GM18526 (cell line): ENCODE data around the gene SLC19A1.

ENCODE experiments used
- POLR2A ChIP-seq: IDR thresholded peaks from 3 replicates; pipeline ENCODE4 v1.6.1; 2011; ENCODE audit not compliant: insufficient read length; ENCODE audit errors: extremely low read depth

Gene SLC19A1

DNA sequence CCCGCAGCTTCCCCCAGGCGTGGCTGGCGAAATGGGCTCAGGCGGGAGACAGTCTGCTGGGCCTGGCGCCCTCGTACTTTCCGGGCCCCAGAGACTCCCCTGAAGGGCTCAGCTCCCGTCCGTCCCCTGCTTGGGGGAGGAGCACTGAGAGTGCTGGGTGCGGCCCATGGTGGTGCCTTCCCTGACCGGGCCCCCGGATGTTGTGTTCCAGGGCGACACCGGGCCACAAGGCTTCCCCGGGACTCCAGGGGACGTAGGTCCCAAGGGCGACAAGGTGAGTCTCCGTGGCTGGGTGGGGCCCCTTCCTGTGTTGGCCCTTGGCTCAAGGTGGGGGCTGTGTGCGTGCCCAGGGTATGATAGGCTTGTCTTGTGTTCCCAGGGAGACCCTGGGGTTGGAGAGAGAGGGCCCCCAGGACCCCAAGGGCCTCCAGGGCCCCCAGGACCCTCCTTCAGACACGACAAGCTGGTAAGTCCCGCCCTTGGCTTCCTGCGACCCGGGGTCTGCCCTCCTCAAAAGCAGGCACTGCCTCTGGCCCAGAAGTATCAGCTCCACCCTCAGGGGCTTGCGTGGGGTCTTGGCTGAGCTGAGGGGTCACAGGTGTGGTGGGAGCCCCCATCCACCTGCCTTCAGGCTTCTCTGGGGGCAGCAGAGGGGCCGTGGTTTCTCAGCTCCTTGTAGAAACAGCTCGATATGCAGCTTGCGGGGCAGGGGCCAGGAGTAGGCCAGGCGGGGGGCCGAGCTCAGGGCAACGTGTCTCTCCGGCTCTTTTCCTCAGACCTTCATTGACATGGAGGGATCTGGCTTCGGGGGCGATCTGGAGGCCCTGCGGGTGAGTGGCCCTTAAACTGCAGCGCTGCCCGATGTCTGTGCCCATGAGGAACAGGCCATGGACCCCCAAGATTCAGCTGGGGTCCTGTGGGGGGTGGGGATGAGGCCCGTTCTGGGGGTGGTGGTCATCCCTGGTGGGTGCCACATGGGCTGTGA lies 62.3 kb downstream of the SLC19A1 start:
- TF ChIP-seq POLR2A, result no peak

DNA sequence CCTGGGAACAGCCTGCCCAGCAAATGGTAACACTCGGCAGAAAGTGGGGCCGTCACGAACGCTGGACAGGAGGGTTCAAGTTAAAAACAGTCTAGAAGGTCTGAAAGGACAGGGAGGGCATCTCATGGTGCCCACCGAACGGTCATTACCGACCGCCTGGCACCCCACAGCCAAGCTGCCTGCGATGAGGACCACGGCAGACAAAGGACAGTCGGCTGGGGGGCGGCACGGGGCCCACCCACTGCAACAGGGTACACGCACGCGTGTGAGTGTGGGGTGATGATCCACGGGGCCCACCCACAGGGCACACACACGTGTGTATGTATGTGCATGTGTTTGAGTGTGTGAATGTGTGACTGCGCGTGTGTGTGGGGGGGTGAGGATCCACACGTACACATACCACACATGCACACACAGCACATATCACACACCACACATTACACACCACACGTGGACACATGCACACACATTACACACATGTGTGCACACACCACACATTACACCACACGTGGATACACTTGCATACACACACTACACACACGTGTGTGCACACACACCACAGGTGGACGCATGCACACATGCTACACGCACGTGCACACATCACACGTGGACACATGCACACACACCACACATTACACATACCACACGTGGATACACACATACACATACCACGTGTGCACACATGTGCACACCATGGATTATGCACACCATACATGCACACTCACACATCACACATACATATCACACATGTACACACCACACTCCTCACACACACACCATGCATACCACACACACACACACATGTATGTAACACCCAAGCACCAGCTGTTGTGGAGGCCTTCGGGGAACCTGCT lies 63.2 kb downstream of the SLC19A1 start:
- TF ChIP-seq POLR2A, result no peak

DNA sequence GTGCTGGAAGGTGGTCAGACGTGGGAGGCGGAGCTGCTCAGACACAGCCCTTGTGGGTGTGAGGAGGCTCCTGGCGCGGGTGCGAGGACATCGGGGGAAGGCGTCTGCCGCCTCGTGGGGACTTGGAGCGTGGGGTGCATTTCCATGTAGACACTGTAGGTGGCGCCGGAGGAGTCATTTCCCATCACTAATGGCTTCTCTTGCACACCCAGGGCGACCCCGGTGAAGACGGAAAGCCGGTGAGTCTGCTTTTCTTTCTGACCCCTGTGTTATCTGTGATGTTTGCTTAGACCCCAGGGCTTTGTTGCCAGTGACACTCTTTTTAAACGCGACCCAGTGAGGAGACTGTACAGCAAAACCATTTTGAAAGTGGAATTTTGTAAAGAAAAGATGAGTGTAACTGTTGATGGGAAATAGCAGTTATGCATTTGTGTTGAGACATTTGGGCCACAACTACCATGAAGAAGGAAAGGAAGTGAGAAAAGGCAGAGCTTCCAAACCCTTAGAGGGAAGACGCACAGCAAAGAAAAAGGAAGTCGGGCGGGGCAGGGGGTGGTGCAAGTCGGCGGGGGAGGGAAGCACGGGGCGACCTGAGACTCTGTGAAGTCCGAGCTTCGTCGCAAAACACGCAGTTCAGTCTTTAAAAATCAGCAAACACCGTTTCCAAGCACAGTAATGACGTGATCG lies 64.0 kb downstream of the SLC19A1 start:
- TF ChIP-seq POLR2A, result no peak

DNA sequence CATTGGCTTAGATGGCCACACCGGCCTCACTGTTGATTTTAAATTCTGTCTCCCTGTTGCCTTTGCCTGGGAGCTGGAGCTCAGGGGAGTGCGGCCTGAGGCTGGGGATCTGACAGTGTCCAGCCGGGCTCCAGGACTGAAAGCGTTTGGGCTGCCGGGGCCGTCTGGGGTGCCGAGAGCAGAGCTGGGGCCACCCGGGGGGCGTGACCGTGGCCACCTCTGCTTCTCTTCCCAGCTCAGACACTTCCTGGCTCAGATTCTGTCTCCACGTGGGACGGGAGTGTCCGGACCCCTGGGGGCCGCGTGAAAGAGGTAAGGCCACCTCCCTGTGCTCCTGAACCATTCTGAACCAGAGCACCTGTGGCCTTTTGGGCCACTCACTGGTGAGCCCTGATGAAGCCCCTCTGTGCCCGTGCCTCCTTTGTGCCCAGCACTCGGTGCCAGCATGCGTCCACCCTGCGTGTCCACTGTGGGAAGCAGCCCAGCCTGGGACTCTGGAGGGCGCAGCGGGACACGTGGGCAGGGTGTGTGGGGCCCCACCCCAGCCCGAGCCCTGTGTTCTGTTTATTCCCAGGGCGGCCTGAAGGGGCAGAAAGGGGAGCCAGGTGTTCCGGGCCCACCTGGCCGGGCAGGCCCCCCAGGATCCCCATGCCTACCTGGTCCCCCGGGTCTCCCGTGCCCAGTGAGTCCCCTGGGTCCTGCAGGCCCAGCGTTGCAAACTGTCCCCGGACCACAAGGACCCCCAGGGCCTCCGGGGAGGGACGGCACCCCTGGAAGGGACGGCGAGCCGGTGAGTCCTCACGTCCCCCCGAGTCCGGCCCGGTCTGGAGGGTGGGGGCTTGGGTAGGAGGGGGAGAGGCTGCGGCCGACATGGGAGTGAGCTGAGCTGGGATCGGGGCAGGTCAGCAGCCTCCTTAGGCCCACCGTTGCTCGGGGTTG lies 64.8 kb downstream of the SLC19A1 start:
- TF ChIP-seq POLR2A, result no peak

DNA sequence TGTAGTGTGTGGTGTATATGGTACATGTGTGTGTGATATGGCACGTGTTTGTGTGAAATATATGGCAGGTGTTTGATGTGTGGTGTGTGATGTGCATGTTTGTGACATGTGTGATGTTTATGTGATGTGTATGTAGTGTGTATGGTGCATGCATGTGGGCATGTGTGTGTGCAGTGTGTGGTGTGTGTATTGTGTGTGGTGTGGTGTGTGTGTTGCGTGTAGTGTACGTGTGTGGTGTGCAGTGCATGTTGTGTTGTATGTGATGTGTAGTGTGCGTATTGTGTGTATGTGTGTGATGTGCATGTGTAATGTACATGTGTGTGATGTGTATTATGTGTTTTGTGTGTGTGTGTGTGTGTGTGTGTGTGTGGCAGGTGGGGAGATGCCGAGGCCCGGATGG lies 65.7 kb downstream of the SLC19A1 start:
- no peak for TF ChIP-seq POLR2A

DNA sequence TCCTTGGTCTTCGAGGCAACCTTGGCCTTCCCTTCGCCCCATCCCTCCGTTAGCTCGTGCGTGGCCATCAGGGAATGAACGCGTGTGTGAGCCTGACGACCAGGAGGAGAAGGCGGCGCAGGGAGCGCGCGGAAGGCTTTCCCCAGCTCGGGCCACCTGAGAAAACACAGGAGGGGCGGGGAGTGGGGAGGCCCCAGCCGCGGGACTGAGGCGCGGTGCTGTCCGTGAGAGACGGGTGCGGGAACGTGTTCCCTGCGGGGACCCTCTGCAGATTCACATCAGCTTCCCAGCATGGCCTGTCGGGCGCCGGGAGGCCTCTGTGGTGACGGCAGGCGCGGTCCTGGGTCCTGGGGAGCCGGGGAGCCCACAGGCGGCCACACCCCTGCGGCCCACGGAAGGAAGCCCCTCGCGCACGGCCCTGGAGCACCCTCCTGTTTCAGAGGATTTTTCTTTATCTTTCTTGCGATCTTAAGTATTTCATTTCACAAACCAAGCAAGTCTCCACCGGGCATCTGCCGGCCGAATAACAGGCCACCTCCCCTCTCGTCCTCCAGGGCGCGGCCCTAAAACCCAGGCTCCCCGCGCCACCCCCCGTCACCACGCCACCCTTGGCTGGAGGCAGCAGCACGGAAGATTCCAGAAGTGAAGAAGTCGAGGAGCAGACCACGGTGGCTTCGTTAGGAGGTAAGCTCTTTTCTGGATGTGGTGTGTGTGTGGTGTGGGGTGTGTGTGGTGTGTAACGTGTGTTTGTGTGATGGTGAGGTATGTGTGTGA lies 66.3 kb downstream of the SLC19A1 start:
- no peak for TF ChIP-seq POLR2A

DNA sequence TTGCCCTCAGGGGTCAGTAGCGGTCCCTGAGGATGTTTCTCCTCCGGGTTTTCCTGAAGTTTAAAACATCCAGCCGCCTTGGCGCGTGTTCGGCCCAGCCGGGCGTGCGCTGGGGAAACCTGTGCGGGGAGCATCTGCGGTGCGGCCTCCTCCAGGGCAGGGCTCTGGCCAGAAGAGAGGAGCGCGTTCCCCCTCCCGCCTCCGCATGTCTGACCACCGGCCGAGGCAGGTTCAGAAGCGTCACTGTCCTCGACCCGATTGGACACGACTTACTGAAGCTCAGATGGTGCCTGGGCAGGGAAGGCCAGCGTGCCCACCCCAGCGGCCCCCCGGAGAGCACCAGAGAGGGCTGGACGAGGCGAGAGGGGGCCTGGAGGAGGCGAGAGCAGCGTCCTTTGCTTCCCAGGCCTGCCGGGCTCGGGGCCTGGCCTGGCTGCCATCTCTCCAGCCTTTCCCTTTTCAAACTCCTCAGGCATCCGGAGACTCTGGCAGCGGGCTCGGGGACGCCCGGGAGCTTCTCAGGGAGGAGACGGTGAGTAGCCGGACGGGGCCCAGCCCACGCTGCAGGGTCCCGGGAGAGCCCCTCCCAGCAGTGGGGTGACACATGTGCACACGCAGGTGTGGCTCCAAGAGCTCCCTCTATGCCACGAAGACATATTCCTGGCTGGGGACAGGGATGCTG lies 67.1 kb downstream of the SLC19A1 start:
- TF ChIP-seq POLR2A, result no peak

DNA sequence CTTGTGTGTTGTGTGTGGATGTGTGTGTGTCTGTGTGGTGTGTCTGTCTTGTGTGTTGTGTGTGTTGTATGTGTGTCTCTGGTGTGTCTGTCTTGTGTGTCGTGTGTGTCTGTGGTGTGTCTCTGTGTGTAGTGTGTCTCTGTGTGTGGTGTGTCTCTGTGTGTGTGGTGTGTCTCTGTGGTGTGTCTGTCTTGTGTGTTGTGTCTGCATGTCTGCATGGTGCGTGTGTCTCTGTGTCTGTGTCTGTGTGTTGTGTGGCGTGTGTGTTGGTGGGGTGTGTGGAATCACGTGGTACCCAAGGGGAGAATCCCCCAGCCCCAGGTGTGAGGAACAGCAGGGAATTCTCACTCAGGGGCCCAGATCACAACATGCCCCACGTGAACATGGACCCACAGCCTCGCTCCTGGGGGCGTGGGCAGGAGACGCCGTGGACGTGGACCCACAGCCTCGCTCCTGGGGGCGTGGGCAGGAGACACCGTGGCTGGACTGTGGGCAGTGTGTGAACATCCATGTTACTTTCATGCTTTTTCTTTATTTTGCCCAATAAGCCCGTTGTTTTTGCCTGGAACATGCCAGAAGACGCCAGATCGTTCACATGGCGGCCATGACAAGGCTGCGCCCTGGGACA lies 67.8 kb downstream of the SLC19A1 start:
- no peak for TF ChIP-seq POLR2A

DNA sequence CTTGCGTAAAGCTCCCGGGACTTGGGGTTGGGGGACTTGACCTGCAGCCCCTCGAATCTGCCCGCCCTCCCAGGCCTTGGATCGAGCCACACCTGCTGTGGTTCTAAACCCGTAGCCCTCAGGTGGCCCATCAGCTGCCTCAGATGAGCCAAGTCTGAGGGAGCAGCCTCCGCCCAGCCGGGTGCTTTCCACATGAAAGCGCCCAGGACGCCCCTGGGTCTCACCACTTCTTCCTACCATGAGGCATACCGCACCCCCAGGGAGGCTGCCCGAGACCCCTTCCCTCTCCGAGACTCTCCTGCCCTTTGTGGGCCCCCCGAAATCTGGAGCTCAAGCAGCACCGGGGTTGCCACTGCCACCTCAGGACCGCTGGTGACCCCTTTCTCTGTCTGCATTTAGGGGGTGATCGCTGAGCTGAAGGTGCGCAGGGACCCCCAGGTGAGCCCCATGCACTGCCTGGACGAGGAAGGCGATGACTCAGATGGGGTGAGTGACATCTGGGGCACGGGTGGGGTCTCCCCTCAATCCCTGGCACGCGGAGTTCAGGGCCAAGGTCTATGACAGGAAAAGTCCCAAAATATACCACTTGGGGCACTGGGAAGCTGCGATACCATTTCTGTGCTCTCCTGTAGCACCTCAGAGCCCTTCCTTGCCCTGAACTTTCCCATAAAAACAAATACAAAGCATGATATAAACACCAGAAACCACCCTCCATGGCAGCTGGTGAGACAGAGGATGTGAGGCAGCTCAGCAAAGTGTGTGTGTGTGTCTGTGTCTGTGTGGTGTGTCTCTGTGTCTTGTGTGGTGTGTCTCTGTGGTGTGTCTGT lies 68.5 kb downstream of the SLC19A1 start:
- TF ChIP-seq POLR2A, result no peak

DNA sequence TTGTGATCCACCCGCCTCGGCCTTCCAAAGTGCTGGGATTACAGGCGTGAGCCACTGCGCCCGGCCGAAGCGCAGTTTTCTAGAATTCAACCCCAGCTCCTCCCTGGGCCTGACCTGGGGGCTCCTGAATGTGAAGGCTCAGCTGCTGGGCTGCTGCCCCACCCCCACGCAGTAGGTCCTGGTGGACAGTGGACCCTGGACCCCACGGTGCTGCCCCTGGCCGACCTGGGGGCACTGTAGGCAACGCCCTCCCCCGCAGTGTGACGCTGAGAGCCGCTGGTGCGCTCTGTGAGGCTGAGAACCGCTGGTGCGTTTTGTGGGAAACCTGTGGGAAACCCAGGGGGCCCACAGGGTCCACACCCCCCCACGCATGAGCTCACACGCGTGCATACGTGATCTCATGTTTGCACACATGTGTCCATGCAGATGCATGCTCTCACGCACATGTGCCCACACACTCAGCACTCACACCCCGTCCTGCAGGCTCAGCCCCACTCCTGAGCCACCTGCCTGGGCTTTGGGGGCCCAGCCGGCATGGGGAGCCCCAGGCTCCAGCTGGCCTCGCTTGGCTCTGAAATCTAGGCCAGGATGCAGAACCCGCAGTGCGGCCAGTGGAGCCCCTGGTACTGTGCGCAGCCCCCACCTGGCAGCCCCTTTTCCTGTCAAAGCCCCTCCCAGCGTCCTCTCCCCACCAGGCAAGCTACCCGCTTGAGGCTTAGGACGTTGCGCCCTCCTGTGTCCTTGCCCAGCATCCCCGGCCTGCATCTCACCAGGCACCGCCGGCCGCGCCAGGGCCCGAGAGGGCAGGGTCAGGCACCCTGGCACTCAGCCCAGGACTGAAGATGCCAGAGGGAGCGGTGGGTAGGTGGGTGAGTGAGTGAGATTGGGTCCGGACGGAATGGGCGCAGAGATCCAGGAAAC lies 69.5 kb downstream of the SLC19A1 start:
- TF ChIP-seq POLR2A, result no peak

DNA sequence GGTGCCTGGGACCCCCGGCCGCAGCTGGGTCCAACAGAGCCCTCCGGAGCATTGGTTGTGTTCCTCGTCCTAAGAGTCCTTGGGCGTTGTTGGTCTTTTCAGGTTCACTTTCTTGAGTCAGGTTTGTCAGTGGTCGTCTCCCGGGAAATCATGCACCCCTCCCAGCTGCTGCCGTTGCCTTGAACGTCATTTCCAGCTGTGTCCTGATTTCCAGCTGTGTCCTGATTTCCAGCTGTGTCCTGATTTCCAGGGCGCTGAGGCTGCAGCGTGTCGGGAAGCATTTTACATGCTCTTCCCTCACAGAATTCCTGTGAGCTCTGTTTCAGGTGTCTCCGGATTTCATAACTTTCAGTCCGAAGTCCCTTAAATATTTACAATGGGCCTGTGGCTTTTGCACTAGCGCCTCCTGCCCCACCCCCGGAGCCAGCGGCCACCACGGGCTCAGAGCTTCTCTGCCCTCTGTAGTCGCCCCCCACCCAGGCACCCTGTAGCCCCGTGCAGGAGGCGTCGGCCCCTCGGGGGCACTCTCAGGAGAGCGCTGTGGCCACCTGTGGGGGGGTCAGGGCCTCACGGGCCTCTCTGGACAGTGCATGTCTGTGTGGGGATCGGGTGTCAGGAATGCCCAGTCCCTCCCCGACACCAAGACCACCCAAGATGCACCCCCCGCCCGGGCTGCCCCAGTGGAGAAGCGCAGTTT lies 70.6 kb downstream of the SLC19A1 start:
- TF ChIP-seq POLR2A, result no peak
